Neural cell (in vitro differentiated cells): Measurements from ENCODE around the gene FBLN2.

Source experiments
- EP300 ChIP-seq: fragments of 450-650 bp; conservative IDR thresholded peaks from 2 replicates; pipeline ENCODE4 v1.6.1; 2014; ENCODE audit warnings: antibody characterized with exemption, mild to moderate bottlenecking, moderate library complexity; ENCODE audit not compliant: poor library complexity, severe bottlenecking
- POLR2AphosphoS5 ChIP-seq: IDR thresholded peaks from 2 replicates; pipeline ENCODE4 v1.6.1; 2012
- TF ChIP-seq, protein P1 (sequence below): fragments of 450-650 bp; IDR thresholded peaks from 2 replicates; pipeline ENCODE4 v1.5.1; 2014; ENCODE audit warnings: antibody characterized with exemption, mild to moderate bottlenecking, moderate library complexity; ENCODE audit not compliant: poor library complexity, severe bottlenecking

- TF ChIP-seq, protein P1, sequence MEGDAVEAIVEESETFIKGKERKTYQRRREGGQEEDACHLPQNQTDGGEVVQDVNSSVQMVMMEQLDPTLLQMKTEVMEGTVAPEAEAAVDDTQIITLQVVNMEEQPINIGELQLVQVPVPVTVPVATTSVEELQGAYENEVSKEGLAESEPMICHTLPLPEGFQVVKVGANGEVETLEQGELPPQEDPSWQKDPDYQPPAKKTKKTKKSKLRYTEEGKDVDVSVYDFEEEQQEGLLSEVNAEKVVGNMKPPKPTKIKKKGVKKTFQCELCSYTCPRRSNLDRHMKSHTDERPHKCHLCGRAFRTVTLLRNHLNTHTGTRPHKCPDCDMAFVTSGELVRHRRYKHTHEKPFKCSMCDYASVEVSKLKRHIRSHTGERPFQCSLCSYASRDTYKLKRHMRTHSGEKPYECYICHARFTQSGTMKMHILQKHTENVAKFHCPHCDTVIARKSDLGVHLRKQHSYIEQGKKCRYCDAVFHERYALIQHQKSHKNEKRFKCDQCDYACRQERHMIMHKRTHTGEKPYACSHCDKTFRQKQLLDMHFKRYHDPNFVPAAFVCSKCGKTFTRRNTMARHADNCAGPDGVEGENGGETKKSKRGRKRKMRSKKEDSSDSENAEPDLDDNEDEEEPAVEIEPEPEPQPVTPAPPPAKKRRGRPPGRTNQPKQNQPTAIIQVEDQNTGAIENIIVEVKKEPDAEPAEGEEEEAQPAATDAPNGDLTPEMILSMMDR, result no peak
- TF ChIP-seq EP300 (no peak), POLR2AphosphoS5 (no peak)
Measured at GRCh38 chr3:13516760-13517135, 32.2 kb upstream of the FBLN2 start.
